Activated T-cell treated with anti-CD3 and anti-CD28 coated beads, Interleukin-2, amount 50 U/mL, for 1 hour (primary cell): ENCODE measurements around the gene NFIX.

Experiments
- DNase-seq: peaks from one replicate; pipeline ENCODE4 v3.0.0-alpha.2; 2020

Gene NFIX

GRCh38 chr19:13010038-13010991 is 15.0 kb downstream of the NFIX start:
- no peak for DNase-seq

DNA sequence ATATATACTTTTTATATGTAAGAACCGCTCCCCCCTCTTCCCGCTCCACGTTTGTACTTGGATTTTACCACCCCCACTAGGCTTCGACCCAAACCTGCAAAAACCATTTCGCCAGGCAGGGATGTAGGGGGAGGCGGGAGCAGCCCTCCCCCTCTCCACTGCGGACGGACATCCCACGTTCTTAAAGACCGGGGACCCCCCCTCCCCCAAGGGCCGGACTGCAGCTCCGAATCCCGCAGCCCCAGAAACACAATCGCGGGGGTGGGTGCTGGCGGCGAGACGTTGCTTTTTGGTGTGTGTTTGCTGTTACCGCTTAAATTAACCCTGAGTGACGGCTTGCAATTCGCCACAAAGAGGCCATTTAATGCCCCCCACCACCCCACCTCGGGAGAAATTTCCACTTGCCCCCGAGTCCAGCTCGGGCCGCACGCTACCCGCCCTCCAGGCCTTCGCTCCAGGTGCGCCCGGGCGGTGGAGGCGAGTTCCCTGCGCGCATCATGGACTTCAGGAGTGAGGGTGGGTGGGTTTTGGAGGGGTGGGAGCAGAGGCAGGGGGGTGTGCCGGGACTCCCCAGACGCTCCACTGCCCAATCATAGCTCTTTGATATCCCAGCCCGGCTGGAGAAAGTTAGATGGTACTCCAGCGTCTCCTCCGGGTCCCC is 15.8 kb downstream of the NFIX start:
- DNase-seq: no peak

DNA sequence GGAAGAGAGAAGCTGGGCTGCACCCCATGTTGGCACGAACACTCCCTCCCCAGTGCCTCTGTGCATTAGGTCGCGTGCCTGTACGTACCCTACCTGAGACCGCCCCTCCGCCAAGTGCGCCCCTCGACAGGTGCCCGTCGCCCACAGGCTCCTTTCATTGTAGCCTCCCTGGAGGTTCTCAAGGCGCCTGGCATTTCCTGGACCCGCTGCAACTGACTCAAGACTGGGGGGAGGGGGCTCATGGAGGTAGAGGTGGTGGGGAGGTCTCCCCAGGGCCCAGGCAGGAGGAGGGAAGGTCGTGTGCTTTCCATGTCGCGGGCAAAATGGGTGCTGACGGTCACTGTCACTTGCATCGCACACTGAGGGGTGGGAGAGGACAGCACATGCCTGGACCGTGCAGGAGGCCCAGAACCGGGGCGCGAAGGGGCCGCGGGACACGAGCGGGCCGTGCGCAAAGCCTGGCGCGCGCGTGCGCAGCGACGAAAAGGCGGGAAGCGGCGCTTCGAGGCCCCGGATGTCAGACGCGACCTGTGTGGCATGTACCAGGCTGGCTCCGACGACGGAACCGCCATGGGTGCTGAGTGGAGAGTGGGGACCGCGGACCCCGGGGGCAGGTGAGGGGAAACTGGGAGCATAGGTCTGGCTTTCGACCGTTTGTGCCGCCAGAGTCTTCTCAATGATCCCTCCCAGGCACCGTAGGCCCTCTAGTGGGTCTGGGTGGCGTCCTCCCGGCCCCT is 16.5 kb downstream of the NFIX start:
- no peak for DNase-seq

DNA sequence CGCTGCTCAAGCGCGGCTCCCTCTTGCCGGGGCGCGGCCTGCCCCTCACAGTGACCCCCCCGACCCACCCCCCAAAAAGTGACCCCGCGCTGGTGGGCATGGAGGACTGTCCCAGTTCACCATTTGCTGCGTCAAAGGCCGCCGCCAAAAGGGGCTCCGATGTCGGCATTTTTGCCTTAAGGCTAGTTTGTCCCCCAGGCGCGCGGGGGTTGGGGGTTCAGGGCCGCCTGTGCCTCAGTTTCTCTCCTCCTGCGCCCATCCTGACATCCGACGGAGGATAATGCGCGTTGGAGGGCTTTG is 17.1 kb downstream of the NFIX start:
- DNase-seq: no peak

GRCh38 chr19:13012690-13013608 is 17.7 kb downstream of the NFIX start:
- DNase-seq: no peak

- no peak for DNase-seq
Observed at GRCh38 chr19:13013649-13014048, 18.4 kb downstream of the NFIX start.

DNA sequence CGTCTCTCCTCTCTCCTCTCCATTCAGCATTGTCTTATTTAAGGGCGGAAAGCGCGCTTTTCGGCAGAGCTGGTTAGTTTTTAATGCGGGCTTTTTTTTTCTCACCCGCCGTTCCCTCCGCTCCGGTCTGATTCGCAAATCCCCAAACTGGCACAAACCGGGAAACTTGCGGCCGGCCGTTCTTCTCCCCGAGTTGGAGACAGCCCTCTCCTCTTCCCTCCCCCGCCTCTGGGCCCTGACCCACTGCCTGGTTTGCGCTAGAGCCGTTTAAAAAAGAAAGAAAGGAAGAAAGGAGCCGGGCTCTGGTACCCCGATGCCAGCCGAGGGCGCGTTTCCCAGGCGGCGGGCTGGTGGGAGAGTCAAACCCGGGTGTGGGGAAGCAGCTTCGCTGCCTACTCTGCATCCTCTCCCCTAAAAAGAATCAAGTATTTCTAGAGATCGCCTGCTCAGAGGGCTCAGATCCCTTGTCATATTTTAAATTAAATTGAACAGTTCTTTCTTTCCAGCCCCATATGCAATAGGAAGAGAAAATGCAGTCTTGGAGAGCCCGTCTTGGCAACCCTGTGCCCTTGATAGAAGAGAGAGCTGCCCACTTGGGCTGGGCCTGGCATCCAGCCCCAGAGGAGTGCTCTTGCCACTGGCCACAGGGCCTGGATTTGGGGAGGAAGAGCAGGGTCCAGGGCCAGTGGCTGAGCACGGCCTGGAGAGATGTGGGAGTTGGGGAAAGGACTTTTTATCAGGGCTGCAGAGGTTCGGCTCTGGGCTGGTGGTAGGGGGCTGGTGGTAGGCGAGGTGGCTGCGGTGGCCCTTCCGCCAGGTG is 19.0 kb downstream of the NFIX start:
- DNase-seq: no peak

- no peak for DNase-seq
Observed at GRCh38 chr19:13014921-13015280, 19.6 kb downstream of the NFIX start.

- no peak for DNase-seq
Observed at GRCh38 chr19:13015361-13016223, 20.3 kb downstream of the NFIX start.

GRCh38 chr19:13016245-13016627 is 21.0 kb downstream of the NFIX start:
- no peak for DNase-seq

DNA sequence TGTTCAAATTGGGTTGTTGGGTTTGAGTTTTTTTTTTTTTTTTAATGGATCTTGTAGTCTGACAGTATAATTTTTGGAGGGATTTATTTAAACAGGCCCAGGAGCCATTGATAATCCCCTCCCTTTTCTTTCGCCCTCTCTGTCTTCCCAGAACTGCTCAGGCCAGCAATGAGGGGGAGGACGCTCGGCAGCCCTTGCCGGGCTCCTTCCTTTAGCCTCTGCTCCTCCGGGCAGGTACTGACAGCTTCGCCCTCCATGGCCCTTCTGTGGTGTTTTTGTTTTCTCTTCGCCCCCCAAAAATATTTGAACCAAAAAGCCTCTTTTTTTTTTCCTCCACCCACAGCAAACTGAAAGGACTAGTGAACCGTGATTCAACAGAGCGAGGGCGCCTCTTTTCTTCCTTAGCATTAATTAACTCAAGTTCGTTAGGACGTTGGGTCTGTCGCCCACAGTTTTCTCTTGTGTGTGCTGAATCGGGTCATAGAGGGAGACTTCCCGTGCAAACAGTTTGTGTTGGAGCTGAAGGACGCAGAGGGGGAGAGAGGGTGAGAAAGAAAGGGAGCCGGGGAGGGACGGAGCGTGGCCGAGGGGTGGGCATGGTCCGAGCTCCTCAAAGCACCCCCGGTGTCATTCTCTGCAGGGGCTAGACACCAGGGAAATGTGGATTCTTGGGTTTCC is 21.5 kb downstream of the NFIX start:
- DNase-seq: no peak

DNA sequence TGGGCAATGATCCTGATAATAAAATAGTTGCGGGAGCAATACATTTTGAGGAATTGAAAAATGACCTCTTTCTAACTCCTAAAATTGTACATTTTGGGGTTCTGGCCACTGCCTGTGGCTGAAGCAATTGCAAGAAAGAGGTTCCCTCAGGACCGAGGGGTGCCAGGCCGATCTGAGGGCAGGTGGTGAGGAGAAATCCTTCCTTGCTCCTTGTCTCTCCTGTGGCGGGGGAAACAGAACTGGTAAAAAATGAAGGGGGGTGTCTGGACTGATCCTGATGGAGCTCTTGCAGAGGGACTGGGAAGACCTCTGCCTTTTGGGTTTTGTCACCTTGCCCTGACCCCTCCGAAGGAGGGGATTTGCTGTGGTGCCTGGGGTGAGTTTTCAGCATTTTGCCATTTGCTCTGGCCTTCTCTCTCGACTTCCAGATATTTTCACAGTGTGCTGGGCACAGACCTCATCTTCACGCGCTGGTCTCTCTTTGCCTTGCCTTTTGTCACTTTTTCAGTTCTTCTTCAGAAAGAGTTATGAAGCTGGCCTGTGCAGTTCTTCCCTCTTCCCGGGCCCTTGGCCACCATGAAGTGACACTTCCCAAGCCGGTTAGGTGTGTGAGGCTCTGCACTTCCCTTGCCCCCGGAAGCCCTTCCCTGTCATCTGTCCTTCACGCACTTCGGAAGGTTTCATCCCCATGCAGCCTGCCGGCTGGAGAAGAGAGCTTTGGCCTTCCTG is 22.2 kb downstream of the NFIX start:
- DNase-seq: no peak

GRCh38 chr19:13018035-13018914 is 23.0 kb downstream of the NFIX start:
- no peak for DNase-seq

- DNase-seq: no peak
Observed at GRCh38 chr19:13019332-13019731, 24.1 kb downstream of the NFIX start.

DNA sequence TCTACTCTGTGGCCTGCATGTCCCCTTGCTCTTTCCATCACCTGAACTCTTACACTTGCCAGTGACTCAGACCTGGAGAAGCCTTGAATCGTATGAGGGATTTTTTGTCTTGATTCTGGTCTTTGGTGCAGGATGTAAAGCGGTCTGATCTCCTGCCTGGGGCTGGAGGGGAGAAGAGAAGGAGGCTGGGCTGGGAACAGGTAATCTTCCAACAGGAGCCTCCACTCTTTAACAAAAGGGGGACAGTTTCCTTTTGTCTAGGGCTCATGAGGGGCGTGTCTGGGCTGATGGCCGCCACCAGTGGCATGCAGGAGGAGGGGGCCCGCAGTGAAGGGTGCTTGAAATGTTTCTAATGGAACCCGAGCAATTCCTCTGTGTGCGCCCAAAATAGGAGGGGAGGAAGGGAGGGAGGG is 24.7 kb downstream of the NFIX start:
- DNase-seq: no peak

DNA sequence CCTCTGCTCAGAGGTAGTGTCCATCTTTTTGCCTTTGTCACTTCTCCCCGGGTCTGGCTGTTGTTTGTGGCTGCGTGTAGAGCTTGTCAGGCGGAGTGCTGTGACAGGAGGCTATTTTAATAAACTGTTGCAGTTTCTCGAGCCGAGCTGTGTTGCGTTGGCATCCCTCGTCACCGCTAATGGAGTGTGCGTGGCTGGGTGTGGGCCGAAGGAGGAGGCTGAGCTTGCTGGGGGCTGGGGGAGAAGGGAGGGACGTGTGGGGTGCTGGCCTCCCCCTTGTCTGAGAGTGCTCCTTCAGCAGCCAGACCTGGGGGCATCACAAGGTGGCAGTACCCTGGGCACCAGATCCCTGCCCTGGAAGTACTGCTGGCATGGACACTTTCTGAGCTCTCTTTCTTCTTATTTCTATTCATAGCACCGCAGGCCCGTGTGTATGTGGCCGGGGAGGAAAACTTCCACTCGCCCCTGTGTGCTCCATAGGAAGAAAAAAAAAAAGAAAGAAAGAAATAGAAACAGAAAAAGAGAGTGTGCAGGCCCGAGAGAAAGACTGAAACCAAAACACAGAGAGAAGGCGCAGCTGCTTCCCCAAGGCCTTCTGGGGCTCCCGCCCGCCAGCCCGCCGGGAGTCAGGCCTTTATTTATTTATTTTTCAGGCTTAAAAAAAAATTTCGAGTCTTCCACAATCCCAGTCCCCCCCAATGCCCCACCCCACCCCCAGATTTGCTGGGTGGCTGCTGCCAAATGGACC is 27.0 kb downstream of the NFIX start:
- DNase-seq: no peak

- DNase-seq: no peak
Observed at GRCh38 chr19:13022859-13023636, 27.8 kb downstream of the NFIX start.
